GM18511 (cell line): ENCODE data around the gene PUS7L.
A peak's percentile ranks its signal among the peaks of the same experiment; 100 is the strongest.
"Not testable (repeated sequence)": the region's sequence is repeated elsewhere in the genome, so short reads cannot be mapped to it uniquely, and the experiment has no call there.

Experiments
- ATAC-seq: cut with Tn5 transposase; IDR thresholded peaks from one replicate; pipeline ENCODE4 v1.9.1; 2021; ENCODE audit warnings: mild to moderate bottlenecking, moderate library complexity; ENCODE audit not compliant: unreplicated experiment

PUS7L gene

GRCh38 chr12:43758728-43759563 is at the start of gene PUS7L, which contains the start of gene IRAK4:
PUS7L (minus strand) TSS chr12:43758790; CDS start chr12:43755245, 3,545 bp downstream.
IRAK4 (plus strand) TSS chr12:43758951; CDS start chr12:43768112, 9,161 bp downstream.
- peak; percentile 96 for ATAC-seq

- ATAC-seq = no peak
Observed at GRCh38 chr12:43807386-43807785, 48.8 kb upstream of the PUS7L start.

- no peak for ATAC-seq
Observed at GRCh38 chr12:43806737-43807072, 48.1 kb upstream of the PUS7L start.

- ATAC-seq = peak; percentile 96
Observed at GRCh38 chr12:43805860-43806736, 47.5 kb upstream of the PUS7L start, which contains the start of gene TWF1. TWF1 (minus strand) TSS chr12:43806317; CDS start chr12:43806245, 72 bp downstream.

GRCh38 chr12:43805149-43805859 is 46.7 kb upstream of the PUS7L start:
- ATAC-seq = peak; percentile 28

GRCh38 chr12:43797561-43798217 is 39.1 kb upstream of the PUS7L start:
- no peak for ATAC-seq

GRCh38 chr12:43795716-43796280 is 37.2 kb upstream of the PUS7L start:
- ATAC-seq = peak; percentile 54

GRCh38 chr12:43789941-43790340 is 31.4 kb upstream of the PUS7L start:
- ATAC-seq = peak; percentile 58

GRCh38 chr12:43786899-43787693 is 28.5 kb upstream of the PUS7L start:
- no peak for ATAC-seq

- ATAC-seq = no peak
Observed at GRCh38 chr12:43776498-43776897, 17.9 kb upstream of the PUS7L start.

- no peak for ATAC-seq
Observed at GRCh38 chr12:43766291-43766690, 7.7 kb upstream of the PUS7L start.

GRCh38 chr12:43764528-43764927 is 5.9 kb upstream of the PUS7L start:
- ATAC-seq = no peak

GRCh38 chr12:43763769-43764168 is 5.2 kb upstream of the PUS7L start:
- ATAC-seq = no peak

GRCh38 chr12:43762596-43762995 is 4.0 kb upstream of the PUS7L start:
- ATAC-seq = no peak

GRCh38 chr12:43761500-43761899 is 2.9 kb upstream of the PUS7L start:
- ATAC-seq = no peak

GRCh38 chr12:43760396-43760795 is 1.8 kb upstream of the PUS7L start:
- no peak for ATAC-seq

- ATAC-seq = peak; percentile 21
Observed at GRCh38 chr12:43758247-43758727, 303 bp downstream of the PUS7L start.

GRCh38 chr12:43754015-43754414 is 4.6 kb downstream of the PUS7L start:
- no peak for ATAC-seq

- not testable (repeated sequence) for ATAC-seq
Observed at GRCh38 chr12:43751360-43751759, 7.2 kb downstream of the PUS7L start.
